GM12873 (cell line): Measurements from ENCODE around the gene CPED1.

Source experiments
- TF ChIP-seq, protein P1 (sequence below): IDR thresholded peaks from 2 replicates; pipeline ENCODE4 v1.5.1; 2012; ENCODE audit warnings: low read depth, mild to moderate bottlenecking, moderate library complexity, low read length, control low read depth; ENCODE audit not compliant: insufficient read depth; ENCODE audit errors: missing control alignments

Gene CPED1

DNA sequence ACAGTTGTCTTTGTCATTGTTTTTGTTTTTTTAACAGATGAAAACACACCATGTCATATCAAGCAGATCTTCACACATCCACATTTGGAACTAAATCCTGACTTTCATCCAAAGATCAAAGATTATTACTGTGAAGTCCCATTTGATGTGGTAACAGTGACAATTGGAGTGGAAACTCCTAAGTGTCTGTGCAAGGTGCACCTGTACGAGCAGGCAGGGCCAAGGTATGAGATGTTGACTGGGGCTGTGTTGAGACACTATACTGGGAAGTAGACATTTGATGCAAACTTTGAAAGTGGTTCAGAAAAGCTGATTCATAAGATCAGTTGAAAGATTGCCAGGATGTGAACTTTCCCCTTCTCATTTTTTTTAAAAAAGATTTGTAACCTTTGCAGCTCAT, 152.3 kb downstream of the CPED1 start:
- TF ChIP-seq, protein P1, sequence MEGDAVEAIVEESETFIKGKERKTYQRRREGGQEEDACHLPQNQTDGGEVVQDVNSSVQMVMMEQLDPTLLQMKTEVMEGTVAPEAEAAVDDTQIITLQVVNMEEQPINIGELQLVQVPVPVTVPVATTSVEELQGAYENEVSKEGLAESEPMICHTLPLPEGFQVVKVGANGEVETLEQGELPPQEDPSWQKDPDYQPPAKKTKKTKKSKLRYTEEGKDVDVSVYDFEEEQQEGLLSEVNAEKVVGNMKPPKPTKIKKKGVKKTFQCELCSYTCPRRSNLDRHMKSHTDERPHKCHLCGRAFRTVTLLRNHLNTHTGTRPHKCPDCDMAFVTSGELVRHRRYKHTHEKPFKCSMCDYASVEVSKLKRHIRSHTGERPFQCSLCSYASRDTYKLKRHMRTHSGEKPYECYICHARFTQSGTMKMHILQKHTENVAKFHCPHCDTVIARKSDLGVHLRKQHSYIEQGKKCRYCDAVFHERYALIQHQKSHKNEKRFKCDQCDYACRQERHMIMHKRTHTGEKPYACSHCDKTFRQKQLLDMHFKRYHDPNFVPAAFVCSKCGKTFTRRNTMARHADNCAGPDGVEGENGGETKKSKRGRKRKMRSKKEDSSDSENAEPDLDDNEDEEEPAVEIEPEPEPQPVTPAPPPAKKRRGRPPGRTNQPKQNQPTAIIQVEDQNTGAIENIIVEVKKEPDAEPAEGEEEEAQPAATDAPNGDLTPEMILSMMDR: no peak

DNA sequence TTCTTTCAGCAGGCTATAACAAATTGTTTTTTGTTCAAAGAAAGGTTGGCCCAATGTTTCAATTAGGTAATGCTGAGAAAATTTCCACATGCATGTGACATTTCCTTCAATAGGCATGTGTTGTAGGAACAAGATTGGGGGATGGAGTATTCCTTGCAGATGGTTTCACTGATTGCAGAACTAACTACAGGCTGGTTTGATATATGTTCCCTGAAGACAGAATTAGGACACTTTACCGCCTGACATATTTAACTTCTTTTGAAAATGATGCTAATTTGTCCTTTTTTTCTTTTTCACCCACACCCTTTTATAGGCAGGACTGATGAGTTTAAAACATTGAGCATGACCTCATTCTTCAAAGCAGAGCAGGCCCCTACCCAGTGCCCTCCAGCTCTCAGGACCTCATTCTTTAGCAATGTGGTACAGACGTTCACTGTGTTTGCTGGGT, 163.3 kb downstream of the CPED1 start:
- TF ChIP-seq, protein P1: no peak

DNA sequence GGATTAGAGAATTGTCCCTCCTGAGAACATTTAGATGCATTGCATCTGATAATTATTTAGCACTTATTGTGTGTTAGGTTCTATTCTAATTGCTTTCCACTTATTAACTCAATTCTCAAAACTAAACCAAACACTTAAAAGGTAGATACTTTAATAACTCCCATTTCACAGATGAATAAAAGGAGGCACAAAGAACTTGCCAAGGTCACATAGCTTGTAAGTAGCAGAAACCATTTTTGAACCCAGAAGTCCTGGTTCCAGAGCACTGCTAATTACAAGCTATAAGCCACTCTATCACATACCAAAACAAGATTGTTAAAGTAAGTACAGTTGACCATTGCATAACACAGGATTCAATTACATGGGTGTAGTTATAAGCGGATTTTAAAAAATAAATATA, 164.9 kb downstream of the CPED1 start:
- TF ChIP-seq, protein P1: no peak

DNA sequence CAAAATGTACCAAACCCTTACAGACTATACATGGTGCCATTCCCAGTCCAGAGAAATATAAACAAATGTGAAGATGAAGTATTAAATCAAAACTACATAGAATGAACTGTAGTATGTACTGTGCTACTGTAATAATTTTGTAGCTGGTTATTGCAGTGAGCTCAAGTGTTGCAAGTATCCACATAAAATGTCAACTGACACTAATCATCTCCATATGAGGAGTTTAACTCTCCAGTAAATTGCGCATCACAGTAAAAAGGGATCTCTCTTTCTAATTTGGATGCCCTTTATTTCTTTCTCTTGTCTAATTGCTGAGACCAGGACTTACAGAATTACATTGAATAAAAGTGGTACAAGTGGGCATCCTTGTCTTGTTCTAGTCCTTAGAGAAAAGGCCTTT, 165.5 kb downstream of the CPED1 start:
- TF ChIP-seq, protein P1: no peak

DNA sequence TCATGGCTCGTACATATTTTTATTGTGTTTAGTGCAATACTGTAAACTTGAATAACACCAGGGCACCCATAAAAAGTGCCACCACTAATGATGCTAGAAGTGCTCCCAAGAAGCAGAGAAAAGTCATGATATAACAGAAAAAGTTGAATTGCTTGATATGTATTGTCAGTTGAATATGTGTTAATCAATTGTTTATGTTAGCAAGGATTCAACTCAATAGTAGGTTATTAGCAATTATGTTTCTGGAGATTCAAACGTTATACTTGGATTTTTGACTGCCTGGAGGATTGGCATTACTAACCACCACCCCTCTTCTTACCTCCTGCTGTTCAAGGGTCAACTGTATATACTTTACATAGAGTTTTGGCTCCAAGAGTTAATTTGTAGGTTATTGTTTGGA, 168.3 kb downstream of the CPED1 start:
- TF ChIP-seq, protein P1: no peak

DNA sequence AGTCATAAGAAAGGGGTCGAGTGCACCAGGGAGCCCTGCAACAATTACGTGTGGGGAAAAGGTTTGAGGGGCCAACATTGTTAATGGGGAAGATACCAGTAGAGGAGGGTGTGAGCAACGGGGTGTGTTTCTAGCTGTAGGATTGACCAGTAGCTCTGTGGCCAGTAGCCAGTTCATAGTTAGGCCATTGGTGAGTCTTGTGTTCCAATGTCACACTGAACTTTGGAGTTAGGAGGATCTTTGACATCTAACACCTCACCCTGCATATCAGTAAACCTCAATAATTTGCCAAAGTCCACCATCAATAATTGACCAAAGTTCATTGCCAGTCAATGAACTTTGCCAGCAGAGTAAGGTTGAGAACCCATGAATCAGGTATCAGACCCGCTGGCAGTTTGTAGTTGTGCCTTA, 168.8 kb downstream of the CPED1 start:
- TF ChIP-seq, protein P1: no peak

DNA sequence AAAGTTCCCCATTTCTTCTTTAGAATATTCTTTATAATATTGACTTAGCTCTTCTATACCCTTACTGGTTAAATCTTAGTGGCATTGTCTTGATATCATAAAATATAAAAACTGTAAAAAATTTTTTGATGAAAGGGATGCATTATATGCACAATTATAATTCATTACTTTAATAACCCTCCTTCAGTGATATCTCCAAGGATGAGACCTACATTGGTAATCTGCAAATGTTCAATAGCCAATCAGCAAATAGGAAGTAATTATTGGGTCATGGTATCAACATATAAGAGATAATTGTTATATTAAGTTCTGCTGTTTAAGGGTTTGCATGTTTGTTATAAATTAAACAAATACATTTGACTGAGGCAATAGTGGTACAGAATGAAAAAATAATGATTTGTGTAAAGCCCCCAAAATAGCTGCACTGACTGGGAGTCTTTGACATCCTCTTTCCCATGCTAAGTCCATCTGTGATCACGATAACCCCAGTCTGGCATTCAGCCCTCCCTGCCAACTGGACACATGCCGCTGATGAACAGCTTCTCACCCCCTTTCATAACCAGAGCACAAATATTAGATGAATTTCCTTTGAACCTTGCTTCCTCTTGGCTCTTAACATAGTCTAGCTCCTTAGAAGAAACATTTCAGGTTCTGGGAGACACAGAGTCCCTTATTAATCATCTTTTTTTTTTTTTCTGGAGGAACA, 169.5 kb downstream of the CPED1 start:
- TF ChIP-seq, protein P1: no peak
